ENCODE measurements around the gene ST6GALNAC6.
A peak's percentile ranks its signal among the peaks of the same experiment; 100 is the strongest.

ST6GALNAC6 gene

GRCh38 chr9:127916720-127917581, 17.5 kb upstream of the ST6GALNAC6 start, which contains the start of gene ST6GALNAC4:
Gene ST6GALNAC4 (minus strand): TSS chr9:127917041. CDS start chr9:127916419, 622 bp downstream.
- peak; percentile 52 for DNase-seq (ENCODE audit: low read depth)

GRCh38 chr9:127915801-127916719, 16.7 kb upstream of the ST6GALNAC6 start:
- DNase-seq (ENCODE audit: low read depth), result no peak

GRCh38 chr9:127915325-127915752, 15.9 kb upstream of the ST6GALNAC6 start:
- no peak for DNase-seq (ENCODE audit: low read depth)

- no peak for DNase-seq (ENCODE audit: low read depth)
Measured at GRCh38 chr9:127913682-127914081, 14.3 kb upstream of the ST6GALNAC6 start.

GRCh38 chr9:127912882-127913281, 13.5 kb upstream of the ST6GALNAC6 start:
- no peak for DNase-seq (ENCODE audit: low read depth)

- DNase-seq (ENCODE audit: low read depth), result no peak
Measured at GRCh38 chr9:127912296-127912695, 12.9 kb upstream of the ST6GALNAC6 start.

- DNase-seq (ENCODE audit: low read depth), result no peak
Measured at GRCh38 chr9:127910613-127911205, 11.3 kb upstream of the ST6GALNAC6 start.

GRCh38 chr9:127909839-127910273, 10.5 kb upstream of the ST6GALNAC6 start:
- DNase-seq (ENCODE audit: low read depth), result no peak

- DNase-seq (ENCODE audit: low read depth), result no peak
Measured at GRCh38 chr9:127908660-127908926, 9.2 kb upstream of the ST6GALNAC6 start.

GRCh38 chr9:127907867-127908659, 8.7 kb upstream of the ST6GALNAC6 start:
- DNase-seq (ENCODE audit: low read depth), result no peak

GRCh38 chr9:127905788-127906191, 6.4 kb upstream of the ST6GALNAC6 start:
- no peak for DNase-seq (ENCODE audit: low read depth)

GRCh38 chr9:127905004-127905728, 5.8 kb upstream of the ST6GALNAC6 start:
- no peak for DNase-seq (ENCODE audit: low read depth)

GRCh38 chr9:127904561-127905003, 5.2 kb upstream of the ST6GALNAC6 start:
- no peak for DNase-seq (ENCODE audit: low read depth)

GRCh38 chr9:127903557-127904475, 4.4 kb upstream of the ST6GALNAC6 start:
- no peak for DNase-seq (ENCODE audit: low read depth)

GRCh38 chr9:127898433-127899127, 823 bp downstream of the ST6GALNAC6 start:
- DNase-seq (ENCODE audit: low read depth), result no peak

GRCh38 chr9:127897193-127897692, 2.2 kb downstream of the ST6GALNAC6 start:
- no peak for DNase-seq (ENCODE audit: low read depth)

GRCh38 chr9:127896395-127897192, 2.8 kb downstream of the ST6GALNAC6 start:
- no peak for DNase-seq (ENCODE audit: low read depth)

GRCh38 chr9:127895811-127896210, 3.6 kb downstream of the ST6GALNAC6 start:
- no peak for DNase-seq (ENCODE audit: low read depth)

Measured in HS-5 (cell line).